Measurements from ENCODE around the gene NR5A2.
A peak's percentile ranks its signal among the peaks of the same experiment; 100 is the strongest.
"Not testable (repeated sequence)": the region's sequence is repeated elsewhere in the genome, so short reads cannot be mapped to it uniquely, and the experiment has no call there.

Gene NR5A2

DNA sequence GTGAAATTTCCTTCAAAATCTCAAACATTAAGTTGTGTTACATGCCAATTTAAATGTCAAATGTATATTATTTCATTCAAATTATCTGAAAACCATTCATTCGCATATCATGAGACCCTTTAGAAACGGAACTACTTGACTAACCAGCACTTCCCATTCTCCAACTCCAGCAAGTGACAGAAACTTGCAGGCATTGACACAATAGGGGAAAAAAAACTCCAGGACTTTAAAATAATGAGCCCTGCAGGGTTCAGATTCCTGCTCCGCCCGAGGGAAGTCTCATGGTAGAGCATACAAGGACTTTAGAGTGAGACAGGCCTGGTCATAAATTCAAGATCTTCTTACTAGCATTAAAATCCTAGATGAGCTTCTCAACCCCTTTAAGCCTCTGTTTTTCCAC, 138.9 kb downstream of the NR5A2 start:
- DNase-seq, result no peak

DNA sequence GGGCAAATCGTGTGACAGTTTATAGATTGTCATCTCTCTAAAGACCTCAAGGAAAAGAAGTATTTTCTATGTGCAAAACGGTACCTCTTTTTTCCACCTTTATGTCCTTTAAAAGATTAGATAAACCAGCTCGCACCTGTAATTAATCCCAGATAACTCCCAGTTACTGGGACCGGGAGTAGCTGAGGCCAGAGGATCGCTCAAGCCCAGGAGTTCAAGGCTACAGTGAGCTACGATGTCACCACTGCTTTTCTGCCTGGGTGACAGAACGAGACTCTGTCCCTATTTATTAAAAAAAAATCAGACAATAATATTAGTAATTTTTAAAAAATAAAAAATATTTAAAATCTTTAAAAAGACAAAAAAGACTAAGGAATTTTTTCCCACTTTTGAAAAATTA, 141.4 kb downstream of the NR5A2 start:
- no peak for DNase-seq

DNA sequence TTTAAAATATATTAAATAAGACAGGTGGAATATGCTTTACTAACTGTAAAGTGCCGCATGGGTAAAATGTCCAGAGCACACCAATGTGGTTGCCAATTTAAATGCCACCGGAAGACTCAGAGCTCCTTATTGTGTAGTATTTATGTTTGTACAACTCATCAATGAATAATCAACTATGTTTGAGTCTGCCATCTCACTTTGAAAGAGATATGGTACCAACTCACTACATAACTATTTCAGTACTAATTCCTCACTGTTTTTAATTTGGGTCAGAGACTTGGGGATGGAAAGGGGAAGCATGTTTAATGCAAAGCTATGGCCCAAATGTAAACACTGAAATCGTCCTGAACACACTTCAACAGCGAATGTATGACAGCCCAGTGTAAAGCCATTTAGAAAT, 144.8 kb downstream of the NR5A2 start:
- no peak for DNase-seq

DNA sequence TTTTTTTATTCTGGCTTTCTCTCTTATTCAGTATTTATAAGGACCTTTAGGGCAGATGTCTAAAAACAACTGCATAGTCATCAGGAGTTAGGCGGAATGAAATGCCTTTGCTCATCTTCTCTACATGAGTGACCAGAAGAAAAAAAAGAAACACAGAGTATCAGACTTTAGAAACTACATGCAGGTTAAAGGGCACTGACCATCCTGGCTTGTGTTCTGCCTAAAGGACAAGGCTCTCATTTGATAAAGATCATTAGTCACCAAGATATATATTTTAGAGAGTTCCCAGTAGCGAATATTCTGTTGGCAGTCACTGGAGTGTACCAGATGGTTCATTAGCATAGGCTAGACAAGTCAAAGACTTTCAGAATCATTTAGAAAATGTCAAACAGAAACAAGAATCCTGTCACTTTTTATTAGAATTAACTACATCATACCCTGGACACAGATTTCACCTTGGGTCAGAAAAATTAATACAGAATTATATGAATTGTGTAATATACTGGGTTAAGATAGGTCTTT, 145.6 kb downstream of the NR5A2 start:
- no peak for DNase-seq

DNA sequence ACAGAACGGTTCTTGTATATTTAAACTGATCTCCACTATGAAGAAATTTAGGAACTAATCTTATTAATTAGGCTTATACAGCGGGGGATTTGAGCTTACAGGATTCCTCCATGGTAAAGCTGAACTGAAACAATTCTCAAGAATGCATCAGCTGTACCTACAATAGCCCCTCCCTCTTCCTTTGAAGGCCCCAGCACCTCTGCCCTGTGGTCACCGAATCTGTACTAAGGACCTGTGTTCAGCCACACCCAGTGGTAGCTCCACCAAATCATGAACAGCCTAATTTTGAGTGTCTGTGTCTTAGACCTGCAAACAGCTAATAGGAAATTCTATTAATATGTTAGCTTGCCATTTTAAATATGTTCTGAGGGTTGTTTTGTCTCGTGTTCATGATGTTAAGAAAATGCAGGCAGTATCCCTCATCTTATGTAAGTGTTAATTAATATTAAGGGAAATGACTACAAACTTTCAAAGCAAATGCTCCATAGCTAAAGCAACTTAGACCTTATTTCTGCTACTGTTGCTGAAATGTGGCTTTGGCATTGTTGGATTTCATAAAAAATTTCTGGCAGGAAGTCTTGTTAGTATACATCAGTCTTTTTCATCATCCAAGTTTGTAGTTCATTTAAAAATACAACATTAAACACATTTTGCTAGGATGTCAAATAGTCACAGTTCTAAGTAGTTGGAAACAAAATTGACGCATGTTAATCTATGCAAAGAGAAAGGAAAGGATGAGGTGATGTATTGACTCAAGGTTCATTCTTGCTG, 147.2 kb downstream of the NR5A2 start:
- no peak for DNase-seq

DNA sequence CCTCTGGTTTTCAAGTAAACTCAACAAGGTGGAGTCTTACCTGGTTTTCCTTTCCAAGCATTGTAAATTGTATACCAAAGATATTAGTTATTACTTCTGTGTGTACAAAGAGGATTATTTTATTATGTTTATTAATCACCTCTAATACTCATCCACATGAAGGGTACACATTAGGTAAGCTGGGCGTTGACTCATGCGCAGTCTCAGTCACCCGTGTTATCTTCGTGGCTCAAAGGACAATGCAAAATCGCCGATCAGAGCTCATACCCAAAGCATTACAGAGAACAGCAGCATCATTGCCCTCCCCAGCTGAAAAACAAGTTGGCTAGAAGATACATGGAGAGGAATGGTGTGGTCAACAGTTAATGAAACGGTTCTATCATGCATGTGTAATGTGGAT, 148.7 kb downstream of the NR5A2 start:
- DNase-seq, result no peak

DNA sequence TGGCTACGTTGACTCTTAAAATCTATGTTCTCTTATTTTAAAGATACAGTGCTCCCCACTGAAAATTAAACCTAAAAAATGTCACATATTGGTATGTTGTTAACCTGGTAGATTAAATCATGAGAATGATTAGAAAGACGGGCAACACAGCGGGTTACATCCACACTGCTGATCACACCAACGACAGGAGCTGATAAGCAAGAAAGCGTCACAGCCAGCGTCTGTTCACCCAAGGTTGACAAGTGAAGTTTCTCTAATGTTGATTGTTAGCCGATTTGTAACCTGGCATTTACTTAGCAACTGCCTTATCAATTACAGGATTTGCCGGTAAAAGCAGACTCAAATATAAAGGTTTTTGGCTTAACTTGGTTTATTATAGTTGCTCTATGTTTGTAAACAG, 149.3 kb downstream of the NR5A2 start:
- DNase-seq, result no peak

DNA sequence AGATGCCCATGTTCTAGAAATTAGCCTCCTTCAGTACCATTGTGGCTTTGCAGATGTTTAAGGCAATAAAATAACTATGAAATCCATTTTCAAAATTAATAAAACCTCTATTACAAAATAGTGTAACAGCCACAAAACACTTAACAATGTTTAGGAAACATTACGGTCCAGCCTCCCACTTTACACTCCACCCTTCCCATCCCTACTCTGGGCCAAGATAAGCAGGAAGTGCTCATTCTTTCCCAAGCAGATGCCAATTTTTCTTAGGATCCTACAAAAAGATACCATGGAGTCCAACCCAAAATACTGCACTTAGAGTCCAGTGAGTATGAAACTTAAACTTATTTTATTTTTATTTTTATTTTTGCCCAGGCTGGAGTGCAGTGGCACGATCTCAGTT, 150.8 kb downstream of the NR5A2 start:
- no peak for DNase-seq

DNA sequence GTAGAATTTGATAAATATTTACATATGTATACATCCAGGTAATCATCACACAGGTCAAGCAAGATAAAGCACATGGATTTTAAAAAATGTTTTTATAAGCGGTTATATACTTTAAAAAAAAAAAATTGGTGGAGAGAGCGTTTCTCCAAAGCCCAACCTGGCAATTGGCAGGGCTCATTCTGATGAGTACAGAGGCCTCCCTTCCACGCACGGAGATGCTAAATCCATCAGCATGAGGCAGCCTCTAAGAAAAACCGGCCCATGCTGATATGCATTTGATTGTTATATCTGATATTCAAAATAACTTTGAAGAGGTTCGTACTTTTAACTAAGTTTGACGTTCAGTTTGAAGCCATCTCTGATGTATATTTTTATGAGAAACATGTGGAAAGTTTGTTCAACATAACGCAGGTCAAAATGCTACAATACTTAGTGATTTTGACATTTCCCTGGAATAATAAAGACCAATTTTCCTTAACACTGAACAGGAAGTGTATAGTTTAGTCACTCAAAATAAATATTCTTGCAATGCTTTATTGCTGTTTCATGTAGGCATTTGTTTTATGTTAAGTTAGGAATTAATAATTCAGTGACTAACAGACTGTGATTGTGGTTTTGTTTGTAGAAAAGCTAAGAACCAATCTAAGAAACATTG, 151.7 kb downstream of the NR5A2 start:
- DNase-seq, result peak; percentile 31

DNA sequence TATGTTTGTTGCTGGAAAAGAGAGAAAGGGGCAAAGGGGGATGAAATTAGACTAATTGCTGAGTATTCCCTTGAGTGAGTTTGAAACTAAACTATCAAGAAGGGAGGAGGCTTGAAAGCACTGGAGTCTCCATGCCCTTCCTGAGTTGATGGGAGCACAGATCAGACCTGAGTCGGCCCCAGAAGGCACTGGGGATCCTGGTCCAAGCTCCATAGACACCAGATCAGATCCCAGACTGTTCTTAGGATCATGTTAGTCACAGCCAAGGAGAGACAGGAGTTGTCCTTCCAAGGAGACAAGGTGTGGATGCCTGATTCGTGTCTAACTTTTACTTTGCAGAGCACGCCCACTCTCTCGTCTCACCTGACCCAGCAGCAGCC, 152.3 kb downstream of the NR5A2 start:
- DNase-seq, result peak; percentile 26

DNA sequence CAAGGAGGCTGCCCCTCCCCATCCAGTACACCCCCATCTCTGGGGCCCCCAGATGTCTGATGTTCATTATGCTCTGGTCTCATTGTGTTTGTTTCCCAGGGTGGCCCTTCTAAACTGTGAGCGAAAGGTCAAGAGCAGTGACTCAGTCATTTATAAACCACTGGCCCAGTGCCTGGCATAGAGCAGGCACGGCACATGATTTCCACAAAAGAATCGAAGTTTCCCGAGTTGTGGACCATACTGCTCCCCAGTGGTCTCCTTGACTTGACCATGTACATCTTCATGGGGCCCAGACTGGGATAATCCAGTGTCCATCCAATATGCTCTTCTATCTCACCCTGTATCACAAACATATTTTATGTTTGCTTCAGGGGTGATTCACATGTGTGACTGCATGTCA, 153.3 kb downstream of the NR5A2 start:
- DNase-seq, result no peak

DNA sequence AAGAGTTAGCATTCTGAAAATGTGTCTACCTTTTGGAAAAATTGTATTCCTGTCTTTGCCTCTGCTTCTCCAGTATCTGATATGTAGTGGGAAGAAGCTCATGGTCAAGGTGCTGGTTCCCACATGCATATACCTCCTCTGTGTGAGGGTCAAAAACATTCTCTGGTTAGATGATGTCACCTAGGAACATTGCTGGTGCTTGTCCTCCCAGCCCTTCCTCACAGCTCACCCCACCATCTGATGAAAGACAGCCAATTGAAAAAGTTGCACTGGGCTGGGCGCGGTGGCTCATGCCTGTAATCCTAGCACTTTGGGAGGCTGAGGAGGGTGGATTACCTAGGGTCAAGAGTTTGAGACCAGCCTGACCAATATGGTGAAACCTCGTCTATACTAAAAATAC, 154.4 kb downstream of the NR5A2 start:
- no peak for DNase-seq

DNA sequence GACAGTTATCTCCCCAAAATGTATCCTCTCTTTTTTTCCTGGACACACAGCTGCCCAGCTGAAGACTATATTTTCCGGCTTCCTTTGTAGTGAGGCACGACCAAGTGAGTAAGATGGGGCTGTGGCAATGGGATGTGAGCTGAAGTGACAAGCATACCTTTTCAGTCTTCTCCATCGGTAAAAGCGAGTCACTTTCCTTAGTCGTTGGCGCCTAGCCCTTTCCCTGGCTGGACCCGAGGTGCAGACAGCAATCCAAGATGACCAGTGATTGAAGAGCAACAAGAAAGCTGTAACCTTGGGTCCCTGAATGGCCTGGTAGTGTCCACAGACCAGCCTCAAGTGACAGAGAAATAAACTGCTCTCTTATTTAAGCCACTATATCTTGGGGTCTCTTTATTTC, 155.2 kb downstream of the NR5A2 start:
- no peak for DNase-seq

DNA sequence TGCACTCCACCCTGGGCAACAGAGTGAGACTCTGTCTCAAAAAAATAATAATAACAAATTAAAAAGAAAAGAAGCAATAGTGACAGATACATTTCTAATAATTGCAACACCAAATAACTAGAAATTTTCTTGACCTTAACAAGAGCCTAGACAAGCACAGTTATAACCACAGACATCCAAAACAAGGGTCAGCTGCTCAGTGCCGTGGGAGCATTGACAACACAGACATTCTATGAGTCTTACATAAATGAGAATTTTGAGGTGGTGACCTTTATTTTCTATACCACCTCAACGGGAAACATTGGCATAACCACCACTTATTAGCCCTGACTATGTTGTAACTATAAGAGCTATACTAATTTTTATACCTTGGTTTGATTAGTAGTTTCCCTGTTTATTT, 156.1 kb downstream of the NR5A2 start:
- DNase-seq, result no peak

DNA sequence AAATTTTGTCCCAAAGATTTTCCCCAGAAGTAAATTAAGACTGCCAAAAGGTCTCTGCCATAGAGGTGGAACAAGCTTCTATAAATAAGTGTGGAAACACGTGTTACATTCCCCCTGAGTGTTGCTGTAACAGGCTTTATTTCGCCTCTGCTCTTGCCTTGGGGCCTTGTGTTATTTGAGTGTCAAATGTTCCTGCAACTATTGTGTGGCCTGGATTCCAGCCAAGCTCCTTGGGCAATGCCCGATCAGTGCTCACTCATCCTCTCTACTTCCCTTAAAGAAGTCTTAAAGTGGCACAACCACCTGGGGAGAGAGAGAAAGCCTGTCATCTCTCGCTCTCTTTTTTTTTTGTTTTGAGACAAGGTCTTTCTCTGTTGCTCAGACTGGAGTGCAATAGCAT, 156.7 kb downstream of the NR5A2 start:
- DNase-seq, result peak; percentile 59

DNA sequence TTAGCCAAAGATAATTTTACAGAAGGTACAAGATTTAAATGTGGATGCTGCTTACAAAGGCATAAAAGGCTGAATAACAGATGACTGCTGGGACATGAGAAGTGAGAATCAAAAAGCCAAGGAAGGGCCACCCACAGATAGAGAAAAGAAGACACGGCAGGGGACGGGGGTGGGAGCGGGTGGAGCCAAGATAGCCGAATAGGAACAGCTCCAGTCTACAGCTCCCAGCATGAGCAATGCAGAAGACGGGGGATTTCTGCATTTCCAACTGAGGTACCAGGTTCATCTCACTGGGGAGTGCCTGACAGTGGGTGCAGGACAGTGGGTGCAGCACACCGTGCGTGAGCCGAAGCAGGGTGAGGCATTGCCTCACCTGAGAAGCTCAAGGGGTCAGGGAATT, 157.7 kb downstream of the NR5A2 start:
- DNase-seq, result not testable (repeated sequence)

DNA sequence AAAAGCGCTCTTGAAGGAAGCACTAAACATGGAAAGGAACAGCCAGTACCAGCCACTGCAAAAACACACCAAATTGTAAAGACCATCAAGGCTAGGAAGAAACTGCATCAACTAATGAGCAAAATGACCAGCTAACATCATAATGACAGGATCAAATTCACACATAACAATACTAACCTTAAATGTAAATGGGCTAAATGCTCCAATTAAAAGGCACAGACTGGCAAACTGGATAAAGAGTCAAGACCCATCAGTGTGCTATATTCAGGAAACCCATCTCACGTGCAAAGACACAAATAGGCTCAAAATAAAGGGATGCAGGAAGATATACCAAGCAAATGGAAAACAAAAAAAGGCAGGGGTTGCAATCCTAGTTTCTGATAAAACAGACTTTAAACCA, 159.8 kb downstream of the NR5A2 start:
- DNase-seq, result not testable (repeated sequence)

DNA sequence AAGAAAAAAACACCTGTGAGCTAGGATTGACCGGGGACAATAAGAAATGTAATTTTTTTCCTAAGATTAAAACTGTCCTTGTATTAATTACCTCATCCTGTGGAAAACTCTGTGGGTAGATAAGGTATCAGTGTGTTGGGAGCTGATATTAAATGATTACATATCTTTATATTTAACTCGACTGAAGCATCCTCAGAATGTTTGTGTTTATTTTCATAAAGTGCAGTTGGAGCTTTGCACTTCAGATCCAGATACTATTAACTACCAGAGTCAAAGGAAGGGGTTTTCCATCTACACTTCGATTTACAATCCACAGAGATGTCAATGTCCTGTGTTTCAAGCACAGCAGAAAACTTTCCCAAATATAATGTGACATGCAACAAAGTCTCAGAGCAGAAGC, 164.5 kb downstream of the NR5A2 start:
- DNase-seq, result no peak

DNA sequence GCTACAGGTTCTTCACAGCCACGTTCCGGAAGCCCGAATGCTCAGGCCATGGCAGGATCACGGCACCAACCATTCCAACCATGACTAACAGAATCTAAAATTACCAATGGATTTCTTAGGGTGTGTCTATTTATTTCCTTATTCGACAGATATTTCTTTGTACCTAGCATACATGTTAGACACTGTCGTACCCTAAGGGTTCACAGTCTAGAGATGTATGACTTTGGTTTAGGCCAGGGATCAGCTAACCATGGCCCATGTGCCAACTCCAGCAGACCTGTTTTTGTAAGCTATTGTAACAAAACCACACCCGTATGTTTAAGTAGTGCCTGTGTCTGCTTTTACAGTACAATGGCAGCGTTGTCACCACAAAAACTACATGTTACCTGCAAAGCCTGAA, 167.0 kb downstream of the NR5A2 start:
- DNase-seq, result no peak

DNA sequence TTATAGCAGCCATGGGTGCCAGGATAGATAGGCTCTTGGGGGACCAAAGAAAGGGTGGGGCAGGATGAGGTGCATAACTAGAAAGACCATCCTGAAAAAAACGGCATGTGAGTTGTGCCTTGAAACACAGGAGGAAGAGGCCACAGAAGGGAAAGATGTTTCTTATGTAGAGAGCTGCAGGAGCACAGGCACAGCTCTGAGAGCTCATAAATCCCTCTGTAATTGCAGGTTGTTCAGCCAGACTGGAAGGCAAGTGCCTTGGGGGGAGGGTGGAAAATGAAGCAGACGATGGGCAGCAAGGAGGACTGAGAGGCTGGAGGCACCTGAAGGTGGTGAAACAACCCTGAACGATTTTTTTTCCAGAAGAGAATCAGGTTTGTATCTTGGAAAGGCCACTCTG, 170.7 kb downstream of the NR5A2 start:
- no peak for DNase-seq

DNA sequence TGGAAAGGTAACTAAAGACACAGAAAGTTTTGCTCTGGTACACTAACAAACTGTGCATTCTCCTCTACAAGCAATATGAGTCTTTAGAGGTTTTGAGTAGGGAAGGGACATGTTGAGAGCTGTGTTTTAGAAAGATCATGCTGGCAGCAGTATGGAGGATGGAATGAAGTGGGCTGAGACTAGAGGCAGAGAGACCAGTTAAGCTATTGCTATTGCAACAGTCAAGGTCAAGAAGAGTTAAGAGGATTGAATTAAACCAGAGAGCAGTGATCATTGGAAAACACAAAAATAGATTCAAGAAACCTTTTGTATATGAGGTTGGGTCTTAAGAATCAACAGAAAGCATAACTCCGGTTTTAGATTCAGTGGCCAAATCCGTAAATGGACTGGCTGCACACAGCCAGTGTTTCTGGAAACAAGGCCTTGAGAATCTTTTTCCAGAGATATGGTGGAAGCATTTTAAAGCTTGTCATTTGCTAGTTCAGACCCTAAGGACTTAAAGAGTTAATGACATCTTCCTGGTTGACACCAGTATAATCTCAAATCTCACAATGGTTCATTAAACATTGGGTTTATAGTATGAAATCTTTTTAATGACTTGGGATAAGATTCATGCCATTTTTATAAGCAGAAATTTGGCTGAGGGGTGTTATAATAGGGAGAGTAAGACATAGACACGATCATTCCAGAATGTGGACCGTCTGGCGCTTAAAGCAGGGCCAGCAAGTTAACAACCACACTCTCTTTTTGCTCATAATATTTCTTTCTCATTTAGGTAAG, 177.9 kb downstream of the NR5A2 start:
- no peak for DNase-seq

DNA sequence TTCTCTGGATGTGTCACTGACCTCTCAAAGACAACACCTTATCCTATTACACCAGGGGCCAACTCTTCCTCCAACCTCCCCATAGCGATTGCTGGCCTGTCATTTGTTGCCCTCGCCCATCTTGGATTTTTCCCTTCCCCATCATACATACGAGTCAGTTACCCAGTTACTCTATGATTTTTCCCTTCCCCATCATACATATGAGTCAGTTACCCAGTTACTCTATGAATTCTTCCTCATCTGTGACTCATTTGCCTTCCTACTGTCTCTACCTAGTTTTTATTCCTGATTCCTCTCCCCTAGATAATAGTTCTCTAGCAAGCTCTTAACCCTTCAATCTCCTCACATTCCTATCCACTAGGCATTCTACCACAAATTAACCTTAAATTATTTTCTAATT, 178.8 kb downstream of the NR5A2 start:
- DNase-seq, result no peak

DNA sequence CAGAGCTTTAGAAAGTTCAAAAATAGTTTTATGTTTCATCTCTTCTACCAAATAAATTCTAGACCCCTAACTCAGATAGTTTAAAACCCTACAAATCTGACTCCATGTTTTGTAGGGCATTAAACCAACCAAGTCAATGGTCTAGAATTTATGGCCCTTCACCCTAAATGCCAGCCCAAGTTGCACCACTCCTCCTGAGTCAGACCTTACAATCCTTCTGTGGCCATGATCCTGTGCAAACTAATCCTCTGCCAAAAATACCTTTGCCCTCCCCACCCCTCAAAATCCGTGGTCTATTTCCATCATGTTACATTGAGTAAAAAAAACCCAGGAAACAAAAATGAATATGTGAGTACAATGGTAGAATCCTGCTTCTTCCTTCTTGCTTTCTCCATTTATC, 179.3 kb downstream of the NR5A2 start:
- DNase-seq, result no peak

DNA sequence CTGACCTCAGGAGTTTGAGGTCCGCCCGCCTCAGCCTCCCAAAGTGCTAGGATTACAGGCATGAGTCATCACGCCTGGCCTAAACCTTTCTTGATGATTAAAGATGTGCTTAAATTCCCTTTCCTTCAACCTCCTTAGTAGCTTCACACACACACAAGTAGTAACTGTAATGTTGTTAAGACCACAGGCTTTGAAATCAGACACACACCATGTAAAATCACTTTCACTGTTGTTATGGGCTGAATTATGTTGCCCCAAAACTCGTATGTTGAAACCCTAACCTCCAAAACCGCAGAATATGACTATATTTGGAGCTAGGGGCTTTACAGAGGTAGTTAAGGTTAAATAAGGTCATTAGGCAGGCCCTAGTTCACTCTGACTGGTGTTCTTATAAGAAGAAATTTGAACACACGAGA, 180.2 kb downstream of the NR5A2 start:
- DNase-seq, result no peak

All from eye (tissue), 1 donor.